ENCODE data around the gene PDGFC. TPM values are rescaled to one million over a fixed set of nuclear protein-coding genes. Genes with fewer than 3 reads are reported as not detected.

Gene PDGFC
- total RNA-seq, 1 donor from 2014 or later: 39.9 TPM

DNA sequence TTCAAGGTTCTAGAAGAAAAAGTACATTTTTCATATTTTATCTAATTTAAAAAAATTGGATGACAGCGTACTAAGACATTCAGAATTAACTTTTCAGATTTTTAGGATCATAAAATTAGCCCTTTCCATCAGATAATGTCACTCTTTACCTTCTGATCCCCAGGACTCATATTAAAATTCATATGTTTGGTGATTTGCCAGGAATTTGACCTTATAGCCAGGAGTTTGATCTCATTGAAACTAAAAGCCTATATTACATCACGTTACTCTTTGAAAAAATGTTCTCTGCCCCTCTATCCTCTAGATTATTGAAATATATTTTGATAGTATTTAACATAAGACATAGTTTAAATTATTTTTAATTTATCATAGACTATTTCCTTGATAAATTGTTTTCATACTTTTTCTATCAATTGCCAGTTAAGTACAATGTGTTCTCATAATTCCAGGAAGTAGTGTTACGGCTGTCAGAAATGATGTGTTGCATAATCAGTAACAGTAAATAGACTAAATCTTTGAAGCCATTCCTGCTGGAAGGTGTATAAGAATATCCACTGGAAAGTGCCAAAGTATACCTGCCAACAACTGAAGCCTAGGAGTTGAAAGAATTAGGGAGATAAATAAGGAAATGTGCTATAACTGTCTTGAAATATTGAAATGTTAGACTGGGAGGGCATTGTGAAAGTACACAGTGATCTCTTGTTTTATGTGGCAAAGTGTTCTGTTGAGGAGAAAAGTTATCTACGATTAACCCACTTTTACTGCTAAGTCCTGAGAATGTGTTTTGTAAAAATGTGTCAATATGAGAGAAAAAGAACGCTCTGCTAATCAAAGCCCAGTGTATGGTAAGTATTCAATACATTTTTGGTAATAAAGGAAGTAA, 32.9 kb upstream of the PDGFC start:
- peaks cover 4% of the 10 kb centered on the region for H3K9me3 Mint-ChIP-seq
- no peaks in the 10 kb centered on the region for H3K36me3 Mint-ChIP-seq
- no peak overlapping the region for H3K27ac Mint-ChIP-seq
- H3K4me3 Mint-ChIP-seq: no peak overlapping the region
- DNase-seq (ENCODE audit: extremely low spot score, unreplicated experiment): no peak
- no peaks in the 10 kb centered on the region for H3K27me3 Mint-ChIP-seq
- H3K4me1 Mint-ChIP-seq (ENCODE audit: unreplicated experiment): peaks cover 8% of the 10 kb centered on the region
- TF ChIP-seq, protein P1, sequence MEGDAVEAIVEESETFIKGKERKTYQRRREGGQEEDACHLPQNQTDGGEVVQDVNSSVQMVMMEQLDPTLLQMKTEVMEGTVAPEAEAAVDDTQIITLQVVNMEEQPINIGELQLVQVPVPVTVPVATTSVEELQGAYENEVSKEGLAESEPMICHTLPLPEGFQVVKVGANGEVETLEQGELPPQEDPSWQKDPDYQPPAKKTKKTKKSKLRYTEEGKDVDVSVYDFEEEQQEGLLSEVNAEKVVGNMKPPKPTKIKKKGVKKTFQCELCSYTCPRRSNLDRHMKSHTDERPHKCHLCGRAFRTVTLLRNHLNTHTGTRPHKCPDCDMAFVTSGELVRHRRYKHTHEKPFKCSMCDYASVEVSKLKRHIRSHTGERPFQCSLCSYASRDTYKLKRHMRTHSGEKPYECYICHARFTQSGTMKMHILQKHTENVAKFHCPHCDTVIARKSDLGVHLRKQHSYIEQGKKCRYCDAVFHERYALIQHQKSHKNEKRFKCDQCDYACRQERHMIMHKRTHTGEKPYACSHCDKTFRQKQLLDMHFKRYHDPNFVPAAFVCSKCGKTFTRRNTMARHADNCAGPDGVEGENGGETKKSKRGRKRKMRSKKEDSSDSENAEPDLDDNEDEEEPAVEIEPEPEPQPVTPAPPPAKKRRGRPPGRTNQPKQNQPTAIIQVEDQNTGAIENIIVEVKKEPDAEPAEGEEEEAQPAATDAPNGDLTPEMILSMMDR (conservative IDR thresholded peaks at IDR 0.05): no peak

DNA sequence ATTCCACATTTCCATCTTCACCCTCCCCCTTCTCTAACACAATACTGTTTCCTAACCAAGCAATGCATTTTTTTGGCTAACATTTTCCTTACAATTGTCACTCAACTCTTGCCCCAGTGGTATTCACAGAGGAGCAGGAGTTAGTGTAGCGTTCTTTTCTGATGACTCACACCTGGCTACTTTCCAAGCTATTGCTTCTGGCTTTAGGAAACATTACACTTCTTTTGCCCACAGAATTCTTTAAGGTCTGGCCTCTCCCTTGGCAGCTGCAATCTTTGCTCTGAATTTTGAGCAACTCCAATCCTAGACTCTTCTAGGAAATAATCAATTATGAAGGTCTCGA, 27.5 kb upstream of the PDGFC start:
- peaks cover 20% of the 10 kb centered on the region for H3K4me1 Mint-ChIP-seq (ENCODE audit: unreplicated experiment)
- no peak for DNase-seq (ENCODE audit: extremely low spot score, unreplicated experiment)
- H3K4me3 Mint-ChIP-seq: peak overlapping the region; percentile 18

DNA sequence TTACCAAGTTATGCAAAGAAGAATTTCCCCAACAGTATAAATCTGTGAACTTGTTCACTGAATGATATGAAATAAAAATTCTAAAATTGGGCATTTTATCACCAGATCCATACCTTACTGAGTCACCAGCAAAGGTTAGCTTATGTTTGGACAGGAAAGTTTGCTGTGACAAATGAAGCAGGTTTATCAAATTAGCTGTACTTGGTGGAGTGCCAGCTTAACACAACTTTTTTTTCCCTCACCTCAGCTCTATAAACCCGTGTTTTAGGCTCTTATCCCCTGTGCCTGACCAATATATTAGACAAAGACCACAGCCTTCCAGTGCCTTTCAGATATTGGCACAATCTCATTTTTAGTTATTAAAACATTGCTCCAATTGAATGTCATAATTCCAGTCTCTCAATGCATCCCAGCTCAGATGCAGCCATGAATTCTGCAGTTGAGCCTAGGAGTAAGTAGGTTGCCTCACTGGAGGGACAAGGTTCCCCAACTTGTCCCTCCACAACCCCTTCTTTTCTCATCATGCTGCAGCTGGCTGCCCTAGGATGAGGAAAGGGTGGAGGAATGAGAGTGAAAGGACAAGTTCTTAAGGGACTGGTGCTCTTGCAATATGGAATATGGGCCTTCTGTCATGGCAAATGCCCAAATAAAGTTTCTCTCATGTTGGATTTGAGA, 27.0 kb upstream of the PDGFC start:
- no peak for DNase-seq (ENCODE audit: extremely low spot score, unreplicated experiment)
- peaks cover 3% of the 10 kb centered on the region for H3K36me3 Mint-ChIP-seq
- peaks cover 14% of the 10 kb centered on the region for H3K9me3 Mint-ChIP-seq
- peak overlapping the region; percentile 60 for H3K27ac Mint-ChIP-seq
- H3K4me1 Mint-ChIP-seq (ENCODE audit: unreplicated experiment): peaks cover 16% of the 10 kb centered on the region
- H3K4me3 Mint-ChIP-seq: peak overlapping the region; percentile 13
- TF ChIP-seq, protein P1 (conservative IDR thresholded peaks at IDR 0.05): no peak
- H3K27me3 Mint-ChIP-seq: no peaks in the 10 kb centered on the region

More for the DNA sequence above, 27.5 kb upstream of the PDGFC start:
- peaks cover 3% of the 10 kb centered on the region for H3K36me3 Mint-ChIP-seq
- H3K27ac Mint-ChIP-seq: peak overlapping the region; percentile 60
- peaks cover 14% of the 10 kb centered on the region for H3K9me3 Mint-ChIP-seq
- TF ChIP-seq, protein P1 (conservative IDR thresholded peaks at IDR 0.05): no peak
- no peaks in the 10 kb centered on the region for H3K27me3 Mint-ChIP-seq

DNA sequence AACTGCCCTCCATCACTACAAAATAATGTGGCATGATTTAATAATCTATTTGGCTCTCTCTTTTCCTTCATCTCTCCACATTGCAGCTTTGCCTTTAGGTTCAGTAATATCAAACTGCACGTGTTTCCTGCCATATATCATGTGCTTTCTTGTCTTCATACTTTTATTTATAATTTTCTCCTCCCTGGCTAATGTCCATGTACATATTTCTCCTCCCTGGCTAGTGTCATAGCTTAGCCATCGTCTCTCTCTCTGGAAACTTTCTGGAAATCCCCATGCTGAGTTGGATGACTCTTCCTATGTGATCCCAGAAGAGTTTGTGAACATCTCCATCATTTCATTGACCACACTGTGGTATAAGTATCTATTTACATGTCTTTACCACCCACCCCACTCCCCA, 21.3 kb upstream of the PDGFC start:
- Mint-ChIP-seq H3K4me1 (ENCODE audit: unreplicated experiment) (no peaks in the 10 kb centered on the region), H3K36me3 (peaks cover 3% of the 10 kb centered on the region), H3K27ac (no peak overlapping the region), H3K4me3 (no peak overlapping the region), H3K27me3 (no peaks in the 10 kb centered on the region), H3K9me3 (peaks cover 18% of the 10 kb centered on the region)
- TF ChIP-seq, protein P1 (conservative IDR thresholded peaks at IDR 0.05): no peak
- DNase-seq (ENCODE audit: extremely low spot score, unreplicated experiment): no peak

DNA sequence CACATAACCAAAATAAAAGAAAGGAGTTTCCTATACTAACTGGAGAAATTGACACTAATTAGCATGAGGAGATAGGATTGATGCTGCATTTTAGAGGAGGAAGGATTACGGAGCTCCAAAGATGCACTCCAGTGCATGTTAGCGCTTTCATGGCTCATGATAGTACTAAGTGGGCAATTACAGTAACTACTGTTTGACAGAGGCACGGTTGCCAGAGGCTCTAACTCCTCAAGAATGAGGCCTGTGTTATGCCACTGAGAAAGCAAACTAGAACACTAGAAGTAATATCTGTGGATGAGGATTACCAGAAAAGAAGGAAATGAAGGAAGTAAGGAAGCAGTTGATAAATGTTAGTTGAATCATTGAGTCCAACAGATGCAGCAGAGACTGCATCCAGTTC, 19.6 kb upstream of the PDGFC start:
- peaks cover 7% of the 10 kb centered on the region for H3K36me3 Mint-ChIP-seq
- TF ChIP-seq, protein P1 (conservative IDR thresholded peaks at IDR 0.05): no peak
- no peak for DNase-seq (ENCODE audit: extremely low spot score, unreplicated experiment)
- H3K4me1 Mint-ChIP-seq (ENCODE audit: unreplicated experiment): no peaks in the 10 kb centered on the region
- H3K9me3 Mint-ChIP-seq: peaks cover 16% of the 10 kb centered on the region
- no peaks in the 10 kb centered on the region for H3K27me3 Mint-ChIP-seq
- no peak overlapping the region for H3K27ac Mint-ChIP-seq
- no peak overlapping the region for H3K4me3 Mint-ChIP-seq
